ENCODE results near the gene DTNA.
"Not testable (repeated sequence)": the region's sequence is repeated elsewhere in the genome, so short reads cannot be mapped to it uniquely, and the experiment has no call there.

The DTNA gene

GRCh38 chr18:34709104-34709503 lies 994 bp upstream of the DTNA start:
- Histone ChIP-seq H3K4me3 (ENCODE audit: insufficient read depth in 1 of 2, low read depth in 1 of 2, low read length in 2 of 2) (peak overlapping the region in 1 of 2 experiments; percentile 86), H3K27ac (ENCODE audit: low read length, poor library complexity, severe bottlenecking) (peak overlapping the region; percentile 60), H2BK12ac (ENCODE audit: low read length in 2 of 2) (peak overlapping the region; percentile 84 to 92), H2AK5ac (ENCODE audit: low read length, severe bottlenecking) (peak overlapping the region; percentile 91), H3K79me1 (replicated peaks; ENCODE audit: low read length, poor library complexity, severe bottlenecking) (no peaks in the 10 kb centered on the region), H3K23ac (ENCODE audit: low read length in 2 of 2) (no peak overlapping the region), H2BK5ac (ENCODE audit: low read depth, low read length, poor library complexity, severe bottlenecking) (no peak overlapping the region), H3K14ac (ENCODE audit: low read length in 2 of 2) (no peak overlapping the region), H3K4me1 (ENCODE audit: control insufficient read depth, insufficient read depth, low read depth, low read length) (peaks cover 2% of the 10 kb centered on the region), H4K91ac (ENCODE audit: low read length) (peak overlapping the region; percentile 83), H2BK15ac (ENCODE audit: low read depth, poor library complexity, severe bottlenecking) (peak overlapping the region; percentile 60), H3K9ac (ENCODE audit: low read length) (peak overlapping the region; percentile 99), H3K4ac (ENCODE audit: low read depth in 1 of 2, low read length in 2 of 2) (peak overlapping the region in 1 of 2 experiments; percentile 84), H2BK120ac (ENCODE audit: low read depth, low read length) (peak overlapping the region; percentile 54), H3K27me3 (ENCODE audit: control insufficient read depth in 1 of 2, insufficient read depth in 1 of 2, low read length in 2 of 2) (no peaks in the 10 kb centered on the region), H2AFZ (ENCODE audit: low read depth, low read length) (no peak overlapping the region), H4K8ac (ENCODE audit: low read length) (no peak overlapping the region), H3K4me2 (ENCODE audit: low read length, poor library complexity, severe bottlenecking) (no peak overlapping the region), H3K18ac (ENCODE audit: low read depth in 1 of 2, low read length in 2 of 2) (peak overlapping the region; percentile 81 to 91), H3K9me3 (ENCODE audit: control insufficient read depth, low read length) (no peaks in the 10 kb centered on the region), H3K36me3 (ENCODE audit: control insufficient read depth in 1 of 2, insufficient read depth in 2 of 2, low read depth in 1 of 2, low read length in 2 of 2) (no peaks in the 10 kb centered on the region)
- DNase-seq, result peak; percentile 95
- 25% methylated on average over 3 of the region's 3 CpGs for WGBS

GRCh38 chr18:34710458-34710914 lies 388 bp downstream of the DTNA start:
- no peak overlapping the region for H4K91ac ChIP-seq (ENCODE audit: low read length)
- H2BK12ac ChIP-seq (ENCODE audit: low read length in 2 of 2), result no peak overlapping the region
- H3K18ac ChIP-seq (ENCODE audit: low read depth in 1 of 2, low read length in 2 of 2), result peak overlapping the region; percentile 52 to 75
- no peak overlapping the region for H3K14ac ChIP-seq (ENCODE audit: low read length in 2 of 2)
- peak overlapping the region in 1 of 2 experiments; percentile 86 for H3K4me3 ChIP-seq (ENCODE audit: insufficient read depth in 1 of 2, low read depth in 1 of 2, low read length in 2 of 2)
- 59% methylated on average over 4 of the region's 6 CpGs for WGBS
- no peak overlapping the region for H3K23ac ChIP-seq (ENCODE audit: low read length in 2 of 2)
- H3K36me3 ChIP-seq (ENCODE audit: control insufficient read depth in 1 of 2, insufficient read depth in 2 of 2, low read depth in 1 of 2, low read length in 2 of 2), result no peaks in the 10 kb centered on the region
- no peak overlapping the region for H2AK5ac ChIP-seq (ENCODE audit: low read length, severe bottlenecking)
- H3K4me1 ChIP-seq (ENCODE audit: control insufficient read depth, insufficient read depth, low read depth, low read length), result peaks cover 2% of the 10 kb centered on the region
- peak overlapping the region; percentile 62 for H2BK120ac ChIP-seq (ENCODE audit: low read depth, low read length)
- no peak overlapping the region for H2AFZ ChIP-seq (ENCODE audit: low read depth, low read length)
- no peaks in the 10 kb centered on the region for H3K27me3 ChIP-seq (ENCODE audit: control insufficient read depth in 1 of 2, insufficient read depth in 1 of 2, low read length in 2 of 2)
- H3K79me1 ChIP-seq (replicated peaks; ENCODE audit: low read length, poor library complexity, severe bottlenecking), result no peaks in the 10 kb centered on the region
- peak overlapping the region; percentile 51 for H4K8ac ChIP-seq (ENCODE audit: low read length)
- no peak overlapping the region for H2BK15ac ChIP-seq (ENCODE audit: low read depth, poor library complexity, severe bottlenecking)
- no peaks in the 10 kb centered on the region for H3K9me3 ChIP-seq (ENCODE audit: control insufficient read depth, low read length)
- peak overlapping the region; percentile 99 for H3K9ac ChIP-seq (ENCODE audit: low read length)
- H3K4me2 ChIP-seq (ENCODE audit: low read length, poor library complexity, severe bottlenecking), result peak overlapping the region; percentile 67
- H2BK5ac ChIP-seq (ENCODE audit: low read depth, low read length, poor library complexity, severe bottlenecking), result no peak overlapping the region
- peak; percentile 69 for DNase-seq
- peak overlapping the region; percentile 31 for H3K27ac ChIP-seq (ENCODE audit: low read length, poor library complexity, severe bottlenecking)
- H3K4ac ChIP-seq (ENCODE audit: low read depth in 1 of 2, low read length in 2 of 2), result peak overlapping the region; percentile 18 to 26

- Histone ChIP-seq H3K4ac (ENCODE audit: low read depth in 1 of 2, low read length in 2 of 2) (no peak overlapping the region), H3K14ac (ENCODE audit: low read length in 2 of 2) (no peak overlapping the region), H3K9ac (ENCODE audit: low read length) (peak overlapping the region; percentile 99), H3K36me3 (ENCODE audit: control insufficient read depth in 1 of 2, insufficient read depth in 2 of 2, low read depth in 1 of 2, low read length in 2 of 2) (no peaks in the 10 kb centered on the region), H2BK12ac (ENCODE audit: low read length in 2 of 2) (no peak overlapping the region), H4K91ac (ENCODE audit: low read length) (no peak overlapping the region), H3K18ac (ENCODE audit: low read depth in 1 of 2, low read length in 2 of 2) (no peak overlapping the region), H2BK120ac (ENCODE audit: low read depth, low read length) (no peak overlapping the region), H3K23ac (ENCODE audit: low read length in 2 of 2) (no peak overlapping the region), H3K27ac (ENCODE audit: low read length, poor library complexity, severe bottlenecking) (no peak overlapping the region), H3K4me3 (ENCODE audit: insufficient read depth in 1 of 2, low read depth in 1 of 2, low read length in 2 of 2) (peak overlapping the region in 1 of 2 experiments; percentile 86), H4K8ac (ENCODE audit: low read length) (no peak overlapping the region), H2BK5ac (ENCODE audit: low read depth, low read length, poor library complexity, severe bottlenecking) (no peak overlapping the region), H3K79me1 (replicated peaks; ENCODE audit: low read length, poor library complexity, severe bottlenecking) (no peaks in the 10 kb centered on the region), H2AK5ac (ENCODE audit: low read length, severe bottlenecking) (no peak overlapping the region), H3K4me1 (ENCODE audit: control insufficient read depth, insufficient read depth, low read depth, low read length) (peaks cover 2% of the 10 kb centered on the region), H3K4me2 (ENCODE audit: low read length, poor library complexity, severe bottlenecking) (peak overlapping the region; percentile 35), H2AFZ (ENCODE audit: low read depth, low read length) (no peak overlapping the region), H3K9me3 (ENCODE audit: control insufficient read depth, low read length) (no peaks in the 10 kb centered on the region), H3K27me3 (ENCODE audit: control insufficient read depth in 1 of 2, insufficient read depth in 1 of 2, low read length in 2 of 2) (no peaks in the 10 kb centered on the region), H2BK15ac (ENCODE audit: low read depth, poor library complexity, severe bottlenecking) (no peak overlapping the region)
- 0% methylated on average over 3 of the region's 5 CpGs for WGBS
- DNase-seq, result peak; percentile 92
These were observed 836 bp downstream of the DTNA start for GRCh38 chr18:34710934-34711333.

- H3K79me1 ChIP-seq (replicated peaks; ENCODE audit: low read length, poor library complexity, severe bottlenecking); H2BK15ac ChIP-seq (ENCODE audit: low read depth, poor library complexity, severe bottlenecking); H2BK120ac ChIP-seq (ENCODE audit: low read depth, low read length); H3K4me2 ChIP-seq (ENCODE audit: low read length, poor library complexity, severe bottlenecking); H3K9me3 ChIP-seq (ENCODE audit: control insufficient read depth, low read length); H3K14ac ChIP-seq (ENCODE audit: low read length in 2 of 2); H3K4ac ChIP-seq (ENCODE audit: low read depth in 1 of 2, low read length in 2 of 2); H3K9ac ChIP-seq (ENCODE audit: low read length); H3K36me3 ChIP-seq (ENCODE audit: control insufficient read depth in 1 of 2, insufficient read depth in 2 of 2, low read depth in 1 of 2, low read length in 2 of 2); DNase-seq; H2AK5ac ChIP-seq (ENCODE audit: low read length, severe bottlenecking); H3K4me1 ChIP-seq (ENCODE audit: control insufficient read depth, insufficient read depth, low read depth, low read length); H4K91ac ChIP-seq (ENCODE audit: low read length); H2BK5ac ChIP-seq (ENCODE audit: low read depth, low read length, poor library complexity, severe bottlenecking); H4K8ac ChIP-seq (ENCODE audit: low read length); H3K27me3 ChIP-seq (ENCODE audit: control insufficient read depth in 1 of 2, insufficient read depth in 1 of 2, low read length in 2 of 2); H2BK12ac ChIP-seq (ENCODE audit: low read length in 2 of 2); H3K18ac ChIP-seq (ENCODE audit: low read depth in 1 of 2, low read length in 2 of 2); H3K27ac ChIP-seq (ENCODE audit: low read length, poor library complexity, severe bottlenecking); H2AFZ ChIP-seq (ENCODE audit: low read depth, low read length); H3K4me3 ChIP-seq (ENCODE audit: insufficient read depth in 1 of 2, low read depth in 1 of 2, low read length in 2 of 2); H3K23ac ChIP-seq (ENCODE audit: low read length in 2 of 2): not testable (repeated sequence)
- 97% methylated on average over 14 of the region's 14 CpGs for WGBS
These were observed 6.0 kb downstream of the DTNA start for GRCh38 chr18:34716111-34716510.
